HK-2 (cell line): Measurements from ENCODE around the gene USF3.

Experiments used
- DNase-seq: peaks from one replicate; pipeline ENCODE4 v3.0.0-alpha.2; 2018; ENCODE audit not compliant: unreplicated experiment

The USF3 gene

GRCh38 chr3:113606539-113607218 lies 89.8 kb downstream of the USF3 start:
- DNase-seq: no peak

- no peak for DNase-seq
Measured at GRCh38 chr3:113602836-113603235, 93.6 kb downstream of the USF3 start.

- no peak for DNase-seq
Measured at GRCh38 chr3:113602256-113602655, 94.2 kb downstream of the USF3 start.

GRCh38 chr3:113601240-113601639 lies 95.2 kb downstream of the USF3 start:
- DNase-seq: no peak

GRCh38 chr3:113600418-113601182 lies 95.8 kb downstream of the USF3 start:
- no peak for DNase-seq
